Panc1 (cell line): Measurements from ENCODE around the gene STIP1. TPM values are rescaled to one million over a fixed set of nuclear protein-coding genes. Genes with fewer than 3 reads are reported as not detected.

ENCODE experiments used
- ATAC-seq: fragments of 200-7000 bp; cut with Tn5 transposase; 2 replicates; pipeline ENCODE4 v1.9.1; 2020; ENCODE audit warnings: mild to moderate bottlenecking, moderate library complexity
- BruUV-seq: library from RNA; stranded (reverse); fragments of 400-500 nt; replicated peaks from 2 replicates; lab custom pipeline; 2021; lab: Mats Ljungman, UMichigan
- CTCF ChIA-PET: fragments of 300-600 bp; sonication (Branson Sonifier 250); formaldehyde crosslinking; loops from one replicate; lab custom pipeline; 2022; ENCODE audit warnings: antibody characterized with exemption; lab: Charles Lee
- POLR2A ChIA-PET: fragments of 300-600 bp; sonication (Branson Sonifier 250); formaldehyde crosslinking; loops from one replicate; lab custom pipeline; 2022; ENCODE audit warnings: antibody characterized with exemption; lab: Charles Lee
- DNase-seq: peaks from one replicate; pipeline ENCODE4 v3.0.0-alpha.2; 2010; ENCODE audit warnings: low read depth, low spot score
- H3K27ac ChIP-seq: 2 replicates; pipeline ENCODE4 v1.5.1; 2011; ENCODE audit warnings: mild to moderate bottlenecking, low read length, inconsistent platforms
- H3K27me3 ChIP-seq: fragments of 200-500 bp; sonication (Bioruptor generic); 2 replicates; pipeline ENCODE4 v1.6.0; 2014; ENCODE audit warnings: low read length, inconsistent platforms; ENCODE audit not compliant: control insufficient read depth, insufficient read depth
- H3K36me3 ChIP-seq: fragments of 200-500 bp; sonication (Bioruptor generic); 2 replicates; pipeline ENCODE4 v1.5.1; 2014; ENCODE audit warnings: inconsistent platforms, mild to moderate bottlenecking, low read length, moderate library complexity; ENCODE audit not compliant: control insufficient read depth, insufficient read depth
- H3K4me1 ChIP-seq: 2 replicates; pipeline ENCODE4 v1.5.1; 2011; ENCODE audit warnings: inconsistent platforms, mild to moderate bottlenecking, low read length, moderate library complexity; ENCODE audit not compliant: control insufficient read depth, insufficient read depth
- H3K4me3 ChIP-seq, 2 experiments: 2 replicates each; pipeline ENCODE4 v1.5.1; 2011 to 2012; ENCODE audit warnings: low read depth in 2 of 2, low read length in 2 of 2, mild to moderate bottlenecking in 2 of 2, inconsistent platforms in 1 of 2, moderate library complexity in 1 of 2
- H3K9me3 ChIP-seq: fragments of 200-500 bp; sonication (Bioruptor generic); 2 replicates; pipeline ENCODE4 v1.5.1; 2014; ENCODE audit warnings: low read depth, mild to moderate bottlenecking, inconsistent platforms, low read length, moderate library complexity; ENCODE audit not compliant: control insufficient read depth, insufficient read depth
- CTCF ChIP-seq: fragments of 450-650 bp; IDR thresholded peaks from 2 replicates; pipeline ENCODE4 v1.5.1; 2017; ENCODE audit warnings: mild to moderate bottlenecking
- POLR2AphosphoS5 ChIP-seq: IDR thresholded peaks from 2 replicates; pipeline ENCODE4 v1.6.1; 2012; ENCODE audit warnings: mild to moderate bottlenecking, low read depth, low read length, moderate library complexity
- REST ChIP-seq, 2 experiments: IDR thresholded peaks; 2 replicates each; pipeline ENCODE4 v1.6.1; 2011 to 2012; ENCODE audit warnings: low read depth in 2 of 2, control low read depth in 1 of 2, low read length in 1 of 2, mild to moderate bottlenecking in 1 of 2, moderate library complexity in 1 of 2; ENCODE audit not compliant: insufficient read depth in 1 of 2
- SIN3A ChIP-seq: IDR thresholded peaks from 2 replicates; pipeline ENCODE4 v1.6.1; 2012; ENCODE audit warnings: low read depth, mild to moderate bottlenecking, low read length, moderate library complexity, borderline replicate concordance; ENCODE audit not compliant: insufficient read depth
- TCF7L2 ChIP-seq: IDR thresholded peaks from 2 replicates; pipeline ENCODE4 v1.6.1; 2011; ENCODE audit warnings: mild to moderate bottlenecking, low read depth, low read length, inconsistent platforms
- in situ Hi-C: cut with HindIII; loops from 2 replicates; pipeline ENCODE4 v1.10.0; 2016; ENCODE audit warnings: low sequenced_read_pairs, low pct_unique_long_range_greater_than_20kb
- intact Hi-C: fragments of 100-400 bp; cut with micrococcal nuclease; formaldehyde crosslinking; loops from one replicate; pipeline ENCODE4 v1.10.0; 2022; ENCODE audit not compliant: unreplicated experiment
- total RNA-seq: library from RNA; stranded (reverse); gene quantifications from one replicate; pipeline ENCODE4 v1.2.1, GENCODE V29; 2021; ENCODE audit not compliant: unreplicated experiment

STIP1 gene
- total RNA-seq, 1 experiment from 2014 or later, result 344 TPM

GRCh38 chr11:64181506-64182411 is 4.2 kb upstream of the STIP1 start:
- Histone ChIP-seq H3K9me3 (peaks cover 7% of the 10 kb centered on the region; the same call in 1 of the 2 replicates), H3K27ac (peak overlapping the region; percentile 86), H3K4me3 (peak overlapping the region in 1 of 2 experiments; percentile 28; a peak in 2 of 4 replicates), H3K27me3 (no peaks in the 10 kb centered on the region), H3K36me3 (no peaks in the 10 kb centered on the region), H3K4me1 (peaks cover 32% of the 10 kb centered on the region)
- ATAC-seq, result peak; percentile 78
- intact Hi-C loops, result no loop called here
- in situ Hi-C loops, result no loop called here
- CTCF ChIA-PET, result interaction anchor here (0.7 kb wide), 1 partner anchor 70 kb away, joined by 4 read pairs; no protein-coding TSS in a partner anchor
- POLR2A ChIA-PET, result interaction anchor here (0.5 to 0.7 kb wide), 3 partner anchors 12 to 85 kb away, joined by 3 to 7 read pairs (median 7); no protein-coding TSS in a partner anchor
- peak; percentile 53; the same call in 1 of the 2 replicates for TF ChIP-seq POLR2AphosphoS5
- TF ChIP-seq TCF7L2, result no peak
- TF ChIP-seq CTCF, result no peak
- no peak for TF ChIP-seq SIN3A
- TF ChIP-seq REST (IDR thresholded peaks at IDR 0.05; ENCODE audit: insufficient read depth in 1 of 2, low read depth in 2 of 2, low read length in 1 of 2), result peak in 1 of 2 experiments; percentile 35; a peak in 1 of 4 replicates
- peak; percentile 75 for DNase-seq
- no TSS peak for BruUV-seq

- Histone ChIP-seq H3K9me3 (peaks cover 7% of the 10 kb centered on the region; the same call in 1 of the 2 replicates), H3K27me3 (no peaks in the 10 kb centered on the region), H3K4me1 (peaks cover 37% of the 10 kb centered on the region), H3K4me3 (peak overlapping the region; percentile 83 to 90; a peak in 3 of 4 replicates), H3K36me3 (no peaks in the 10 kb centered on the region), H3K27ac (peak overlapping the region; percentile 98)
- no TSS peak for BruUV-seq
- ChIA-PET CTCF (no interaction called here), POLR2A (no interaction called here)
- in situ Hi-C loops, result no loop called here
- TF ChIP-seq TCF7L2, result no peak
- TF ChIP-seq SIN3A, result no peak
- no peak for TF ChIP-seq POLR2AphosphoS5
- TF ChIP-seq CTCF, result no peak
- TF ChIP-seq REST (IDR thresholded peaks at IDR 0.05; ENCODE audit: insufficient read depth in 1 of 2, low read depth in 2 of 2, low read length in 1 of 2), result no peak
- DNase-seq, result no peak
- intact Hi-C loops, result no loop called here
- no peak for ATAC-seq
Observed at GRCh38 chr11:64183890-64184289, 2.1 kb upstream of the STIP1 start.
